OCI-LY3 (cell line): ENCODE measurements around the gene PLCH2.

Source experiments
- H2AFZ ChIP-seq: fragments of 200-600, 300-600 bp; shearing (Covaris generic); 2 replicates; pipeline ENCODE4 v1.6.0; 2014; ENCODE audit warnings: antibody characterized with exemption, low read depth, low read length
- H3K27ac ChIP-seq: fragments of 200-600, 300-600 bp; sonication (generic); 2 replicates; pipeline ENCODE4 v1.5.1; 2014; ENCODE audit warnings: mild to moderate bottlenecking, low read length, moderate library complexity, mixed read lengths
- H3K27me3 ChIP-seq: fragments of 200-600, 300-600 bp; sonication (generic); 2 replicates; pipeline ENCODE4 v1.6.1; 2014; ENCODE audit warnings: low read depth, low read length, mixed read lengths
- H3K36me3 ChIP-seq: fragments of 200-600, 300-600 bp; sonication (generic); replicated peaks from 2 replicates; pipeline ENCODE3; 2014; ENCODE audit warnings: low read depth, low read length, mixed read lengths
- H3K4me1 ChIP-seq: fragments of 300-600, 200-600 bp; sonication (generic); 2 replicates; pipeline ENCODE4 v1.6.1; 2014; ENCODE audit warnings: low read length, mixed read lengths
- H3K4me2 ChIP-seq: fragments of 200-600, 300-600 bp; sonication (generic); 2 replicates; pipeline ENCODE4 v1.6.1; 2014; ENCODE audit warnings: low read length, mixed read lengths
- H3K4me3 ChIP-seq: fragments of 300-600, 200-600 bp; sonication (generic); 2 replicates; pipeline ENCODE4 v1.5.1; 2014; ENCODE audit warnings: antibody characterized with exemption, mild to moderate bottlenecking, low read length, moderate library complexity
- H3K79me2 ChIP-seq: fragments of 300-600, 200-600 bp; shearing (Covaris generic); 2 replicates; pipeline ENCODE4 v1.6.1; 2014; ENCODE audit warnings: mild to moderate bottlenecking, low read length, mixed read lengths
- H3K9ac ChIP-seq: fragments of 300-600, 200-600 bp; shearing (Covaris generic); 2 replicates; pipeline ENCODE4 v1.6.0; 2014; ENCODE audit warnings: mild to moderate bottlenecking, low read length, moderate library complexity
- H3K9me3 ChIP-seq: fragments of 200-600, 300-600 bp; shearing (Covaris generic); 2 replicates; pipeline ENCODE4 v1.6.1; 2014; ENCODE audit warnings: low read length, mixed read lengths; ENCODE audit not compliant: insufficient read depth
- H4K20me1 ChIP-seq: fragments of 200-600, 300-600 bp; sonication (generic); 2 replicates; pipeline ENCODE4 v1.6.1; 2016; ENCODE audit warnings: low read length, mixed read lengths; ENCODE audit not compliant: insufficient read depth
- EZH2phosphoT487 ChIP-seq: fragments of 200-600 bp; shearing (Covaris generic); IDR thresholded peaks from 2 replicates; pipeline ENCODE4 v1.6.1; 2018; ENCODE audit warnings: antibody characterized with exemption, mixed run types, low read depth
- TF ChIP-seq, protein P1 (sequence below): fragments of 200-600, 300-600 bp; sonication (generic); IDR thresholded peaks from 2 replicates; pipeline ENCODE4 v1.5.1; 2014; ENCODE audit warnings: antibody characterized with exemption, low read length, low read depth

The PLCH2 gene

DNA sequence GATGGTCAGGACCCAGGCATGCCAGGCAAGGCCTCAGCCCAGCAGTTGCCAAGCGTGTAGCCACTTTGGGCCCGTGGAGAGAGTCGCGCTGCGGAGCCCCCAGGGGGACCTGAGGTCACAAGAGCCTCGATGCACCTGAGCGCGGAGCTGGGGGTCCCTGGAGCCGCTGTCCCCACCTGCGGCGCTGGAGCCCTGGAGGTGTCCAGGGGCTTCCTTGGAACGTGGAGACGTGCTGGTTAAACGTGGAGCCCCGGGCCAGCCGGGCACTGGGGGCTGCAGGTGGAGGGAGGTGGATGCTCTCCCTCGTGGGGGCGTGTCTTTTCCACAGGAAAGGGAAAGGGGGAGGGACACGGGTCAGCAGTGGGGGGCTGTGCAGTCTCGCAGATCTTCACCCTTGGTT lies 3.1 kb downstream of the PLCH2 start:
- Histone ChIP-seq H3K9ac (no peak overlapping the region), H3K36me3 (no peaks in the 10 kb centered on the region), H3K4me3 (no peak overlapping the region), H3K9me3 (no peaks in the 10 kb centered on the region), H3K27ac (no peak overlapping the region), H3K27me3 (no peaks in the 10 kb centered on the region), H3K4me1 (no peaks in the 10 kb centered on the region), H4K20me1 (no peaks in the 10 kb centered on the region), H2AFZ (no peak overlapping the region), H3K4me2 (no peak overlapping the region), H3K79me2 (no peaks in the 10 kb centered on the region)
- TF ChIP-seq, protein P1, sequence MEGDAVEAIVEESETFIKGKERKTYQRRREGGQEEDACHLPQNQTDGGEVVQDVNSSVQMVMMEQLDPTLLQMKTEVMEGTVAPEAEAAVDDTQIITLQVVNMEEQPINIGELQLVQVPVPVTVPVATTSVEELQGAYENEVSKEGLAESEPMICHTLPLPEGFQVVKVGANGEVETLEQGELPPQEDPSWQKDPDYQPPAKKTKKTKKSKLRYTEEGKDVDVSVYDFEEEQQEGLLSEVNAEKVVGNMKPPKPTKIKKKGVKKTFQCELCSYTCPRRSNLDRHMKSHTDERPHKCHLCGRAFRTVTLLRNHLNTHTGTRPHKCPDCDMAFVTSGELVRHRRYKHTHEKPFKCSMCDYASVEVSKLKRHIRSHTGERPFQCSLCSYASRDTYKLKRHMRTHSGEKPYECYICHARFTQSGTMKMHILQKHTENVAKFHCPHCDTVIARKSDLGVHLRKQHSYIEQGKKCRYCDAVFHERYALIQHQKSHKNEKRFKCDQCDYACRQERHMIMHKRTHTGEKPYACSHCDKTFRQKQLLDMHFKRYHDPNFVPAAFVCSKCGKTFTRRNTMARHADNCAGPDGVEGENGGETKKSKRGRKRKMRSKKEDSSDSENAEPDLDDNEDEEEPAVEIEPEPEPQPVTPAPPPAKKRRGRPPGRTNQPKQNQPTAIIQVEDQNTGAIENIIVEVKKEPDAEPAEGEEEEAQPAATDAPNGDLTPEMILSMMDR, result no peak
- TF ChIP-seq EZH2phosphoT487, result no peak

DNA sequence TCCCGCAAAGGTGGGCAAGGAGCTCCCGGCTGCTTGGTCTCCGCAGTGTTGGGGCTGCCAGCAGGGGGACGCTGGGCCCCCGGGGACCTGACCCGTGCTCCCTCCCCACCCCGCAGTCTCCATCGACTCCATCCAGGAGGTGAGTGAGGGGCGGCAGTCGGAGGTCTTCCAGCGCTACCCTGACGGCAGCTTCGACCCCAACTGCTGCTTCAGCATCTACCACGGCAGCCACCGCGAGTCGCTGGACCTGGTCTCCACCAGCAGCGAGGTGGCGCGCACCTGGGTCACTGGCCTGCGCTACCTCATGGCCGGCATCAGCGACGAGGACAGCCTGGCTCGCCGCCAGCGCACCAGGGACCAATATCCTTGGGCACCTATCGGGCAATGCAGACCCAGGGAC lies 3.5 kb downstream of the PLCH2 start:
- no peaks in the 10 kb centered on the region for H3K79me2 ChIP-seq
- no peak overlapping the region for H3K4me2 ChIP-seq

GRCh38 chr1:2480236-2480985 lies 4.3 kb downstream of the PLCH2 start:
- Histone ChIP-seq H4K20me1 (no peaks in the 10 kb centered on the region), H3K79me2 (no peaks in the 10 kb centered on the region), H3K36me3 (no peaks in the 10 kb centered on the region), H3K4me2 (no peak overlapping the region), H3K9me3 (no peaks in the 10 kb centered on the region), H2AFZ (no peak overlapping the region), H3K9ac (no peak overlapping the region), H3K4me3 (no peak overlapping the region), H3K27ac (no peak overlapping the region), H3K4me1 (no peaks in the 10 kb centered on the region), H3K27me3 (no peaks in the 10 kb centered on the region)
- TF ChIP-seq, protein P1, result no peak
- no peak for TF ChIP-seq EZH2phosphoT487

More for the DNA sequence above, 3.5 kb downstream of the PLCH2 start:
- Histone ChIP-seq H3K4me3 (no peak overlapping the region), H3K9ac (no peak overlapping the region), H4K20me1 (no peaks in the 10 kb centered on the region), H3K36me3 (no peaks in the 10 kb centered on the region), H3K27me3 (no peaks in the 10 kb centered on the region), H2AFZ (no peak overlapping the region), H3K27ac (no peak overlapping the region), H3K9me3 (no peaks in the 10 kb centered on the region), H3K4me1 (no peaks in the 10 kb centered on the region)
- no peak for TF ChIP-seq EZH2phosphoT487
- TF ChIP-seq, protein P1, result no peak

GRCh38 chr1:2480986-2481364 lies 4.9 kb downstream of the PLCH2 start:
- TF ChIP-seq, protein P1, result no peak
- no peak for TF ChIP-seq EZH2phosphoT487
- no peaks in the 10 kb centered on the region for H3K36me3 ChIP-seq
- H3K4me1 ChIP-seq, result no peaks in the 10 kb centered on the region
- H3K9me3 ChIP-seq, result no peaks in the 10 kb centered on the region
- no peak overlapping the region for H3K4me3 ChIP-seq
- H3K9ac ChIP-seq, result no peak overlapping the region
- no peaks in the 10 kb centered on the region for H3K79me2 ChIP-seq
- H4K20me1 ChIP-seq, result no peaks in the 10 kb centered on the region
- H3K27me3 ChIP-seq, result no peaks in the 10 kb centered on the region
- no peak overlapping the region for H3K27ac ChIP-seq
- H3K4me2 ChIP-seq, result no peak overlapping the region
- H2AFZ ChIP-seq, result no peak overlapping the region
